A549 (cell line): Measurements from ENCODE around the gene TIAM2. TPM values are rescaled to one million over a fixed set of nuclear protein-coding genes. Genes with fewer than 3 reads are reported as not detected.

Source experiments
- ATAC-seq, 2 experiments: fragments of 200-7000 bp in 1 of 2; fragments of >200 bp in 1 of 2; cut with Nextera tagmentation in 1 of 2; cut with Tn5 transposase in 1 of 2; 3 replicates each; pipeline versions ENCODE4 v1.8.0 to v1.9.1; 2018 to 2020; ENCODE audit warnings: mild to moderate bottlenecking in 1 of 2, moderate library complexity in 1 of 2
- CTCF ChIA-PET: fragments of 300-600 bp; sonication (Branson Sonifier 250); formaldehyde crosslinking; extraction: SDS; loops from one replicate; lab custom pipeline; 2021; ENCODE audit warnings: antibody characterized with exemption, inconsistent platforms; lab: Yijun Ruan, JAX
- POLR2A ChIA-PET: fragments of 350-600 bp; formaldehyde crosslinking; extraction: SDS; loops from one replicate; lab custom pipeline; 2021; ENCODE audit warnings: antibody characterized with exemption, inconsistent platforms; lab: Yijun Ruan, JAX
- DNase-seq, 2 experiments: peaks; one replicate each; pipeline versions ENCODE4 v3.0.0 to v3.0.0-alpha.2; 2011 to 2016; ENCODE audit warnings: low read depth in 1 of 2, low spot score in 1 of 2
- FAIRE-seq: peaks from 2 replicates; lab custom pipeline; 2011; peaks lifted over from hg19 to GRCh38; lab: Jason Lieb, UNC
- H3K27ac ChIP-seq, 2 experiments: fragments of >200 bp; sonication (Bioruptor Twin); formaldehyde crosslinking; 3 replicates each; pipeline ENCODE4 v1.5.1; 2016 to 2017
- H3K4me1 ChIP-seq: fragments of >200 bp; sonication (Bioruptor Twin); formaldehyde crosslinking; 3 replicates; pipeline ENCODE4 v1.6.1; 2016
- H3K4me2 ChIP-seq: fragments of >200 bp; sonication (Bioruptor Twin); formaldehyde crosslinking; 3 replicates; pipeline ENCODE4 v1.6.1; 2016
- H3K4me3 ChIP-seq: fragments of >200 bp; sonication (Bioruptor Twin); formaldehyde crosslinking; 3 replicates; pipeline ENCODE4 v1.5.1; 2016
- H3K9me3 ChIP-seq: fragments of >200 bp; sonication (Bioruptor Twin); formaldehyde crosslinking; 3 replicates; pipeline ENCODE4 v1.6.1; 2016
- BHLHE40 ChIP-seq: IDR thresholded peaks from 2 replicates; pipeline ENCODE4 v1.6.1; 2012; ENCODE audit warnings: low read depth, low read length, inconsistent platforms
- CBX2 ChIP-seq: fragments of 200-600 bp; sonication (generic); IDR thresholded peaks from 2 replicates; pipeline ENCODE4 v1.6.1; 2016; ENCODE audit warnings: low read depth, mild to moderate bottlenecking, borderline replicate concordance
- CBX8 ChIP-seq: fragments of 200-600 bp; sonication (generic); IDR thresholded peaks from 2 replicates; pipeline ENCODE4 v1.6.1; 2016
- CEBPB ChIP-seq, 2 experiments: fragments of >200 bp in 1 of 2; sonication (Bioruptor Twin) in 1 of 2; formaldehyde crosslinking in 1 of 2; IDR thresholded peaks; 2 replicates each; pipeline ENCODE4 v1.6.1; 2012 to 2016
- EHF ChIP-seq: fragments of 250-450 bp; sonication (Bioruptor Pico); IDR thresholded peaks from 2 replicates; pipeline ENCODE4 v1.5.0; 2020; ENCODE audit warnings: mild to moderate bottlenecking
- EP300 ChIP-seq, 2 experiments: fragments of >200 bp; sonication (Bioruptor Twin); formaldehyde crosslinking; IDR thresholded peaks; 2 replicates in 1 of 2; 3 replicates in 1 of 2; pipeline ENCODE4 v1.6.1; 2016 to 2017
- FOSB ChIP-seq: fragments of 250-450 bp; sonication (Bioruptor Pico); IDR thresholded peaks from 2 replicates; pipeline ENCODE4 v1.5.0; 2020; ENCODE audit warnings: mild to moderate bottlenecking, moderate library complexity
- FOSL2 ChIP-seq, 2 experiments: fragments of 450-650 bp in 1 of 2; fragments of >200 bp in 1 of 2; sonication (Bioruptor Twin) in 1 of 2; formaldehyde crosslinking; IDR thresholded peaks; 2 replicates each; pipeline versions ENCODE4 v1.5.0 to v1.6.1; 2016 to 2020; ENCODE audit warnings: mild to moderate bottlenecking in 1 of 2, moderate library complexity in 1 of 2
- FOXS1 ChIP-seq: fragments of 250-450 bp; sonication (Bioruptor Pico); IDR thresholded peaks from 2 replicates; pipeline ENCODE4 v1.5.0; 2020; ENCODE audit warnings: mild to moderate bottlenecking, moderate library complexity
- GATA3 ChIP-seq: IDR thresholded peaks from 2 replicates; pipeline ENCODE4 v1.6.1; 2012; ENCODE audit warnings: borderline replicate concordance
- HEYL ChIP-seq: fragments of 250-450 bp; sonication (Bioruptor Pico); IDR thresholded peaks from 2 replicates; pipeline ENCODE4 v1.8.0; 2021; ENCODE audit warnings: mild to moderate bottlenecking, moderate library complexity
- HOXB13 ChIP-seq: fragments of 250-450 bp; sonication (Bioruptor Pico); IDR thresholded peaks from 2 replicates; pipeline ENCODE4 v1.5.0; 2020; ENCODE audit warnings: low read depth, mild to moderate bottlenecking, moderate library complexity
- HOXB5 ChIP-seq: fragments of 250-450 bp; sonication (Bioruptor Pico); IDR thresholded peaks from 2 replicates; pipeline ENCODE4 v1.5.0; 2020; ENCODE audit warnings: mild to moderate bottlenecking, moderate library complexity
- JUNB ChIP-seq: fragments of >200 bp; sonication (Bioruptor Twin); formaldehyde crosslinking; IDR thresholded peaks from 2 replicates; pipeline ENCODE4 v1.6.1; 2016
- KDM5A ChIP-seq: fragments of 200-600 bp; sonication (generic); IDR thresholded peaks from 2 replicates; pipeline ENCODE4 v1.6.1; 2016; ENCODE audit warnings: antibody characterized with exemption, mild to moderate bottlenecking
- MAFK ChIP-seq: fragments of 450-650 bp; IDR thresholded peaks from 2 replicates; pipeline ENCODE4 v1.6.1; 2014; ENCODE audit not compliant: partially characterized antibody
- RAD21 ChIP-seq, 2 experiments: fragments of >200 bp in 1 of 2; sonication (Bioruptor Twin) in 1 of 2; formaldehyde crosslinking in 1 of 2; IDR thresholded peaks in 1 of 2; conservative IDR thresholded peaks in 1 of 2; 2 replicates in 1 of 2; 3 replicates in 1 of 2; pipeline ENCODE4 v1.6.1; 2012 to 2018; ENCODE audit warnings: inconsistent platforms in 1 of 2
- RCOR1 ChIP-seq: fragments of 150-350 bp; IDR thresholded peaks from 2 replicates; pipeline ENCODE4 v1.6.1; 2014; ENCODE audit warnings: antibody characterized with exemption, low read length, low read depth
- REST ChIP-seq: fragments of 200-600 bp; sonication (generic); IDR thresholded peaks from 2 replicates; pipeline ENCODE4 v1.6.1; 2016; ENCODE audit warnings: antibody characterized with exemption, mild to moderate bottlenecking, moderate library complexity
- SMC3 ChIP-seq: fragments of >200 bp; sonication (Bioruptor Twin); formaldehyde crosslinking; IDR thresholded peaks from 3 replicates; pipeline ENCODE4 v1.6.1; 2018; ENCODE audit warnings: inconsistent platforms
- SREBF2 ChIP-seq: fragments of 450-650 bp; IDR thresholded peaks from 2 replicates; pipeline ENCODE4 v1.6.1; 2014; ENCODE audit warnings: mild to moderate bottlenecking, moderate library complexity
- TFCP2L1 ChIP-seq: fragments of 250-450 bp; sonication (Bioruptor Pico); IDR thresholded peaks from 2 replicates; pipeline ENCODE4 v1.5.0; 2021; ENCODE audit warnings: mild to moderate bottlenecking
- ZNF302 ChIP-seq: fragments of 250-450 bp; sonication (Bioruptor Pico); IDR thresholded peaks from 2 replicates; pipeline ENCODE4 v1.9.0; 2021; ENCODE audit warnings: inconsistent platforms, mild to moderate bottlenecking, moderate library complexity
- WGBS: methylation state at CpG from one replicate; pipeline ENCODE4 v1.1.6; 2017; ENCODE audit errors: missing lambda C conversion rate; 5-methylcytosine and 5-hydroxymethylcytosine counted together
- polyA plus RNA-seq, 4 experiments: library from polyadenylated mRNA; depleted of rRNA in 3 of 4; stranded (reverse); fragments of >200 nt; fragmentation: RNase III in 1 of 4; extraction: RNeasy Plus Mini Kit Qiagen cat#74134 plus additional on column Dnase treatment in 1 of 4; gene quantifications; 2 replicates in 3 of 4; 3 replicates in 1 of 4; pipeline ENCODE4 v1.2.3, GENCODE V29; 2011 to 2017

TIAM2 gene
- polyA plus RNA-seq, 2 of the 4 experiments (the other 2 are of a cell fraction), result 2.5 to 3.1 TPM

- Histone ChIP-seq H3K9me3 (no peaks in the 10 kb centered on the region), H3K4me2 (peak overlapping the region; percentile 52), H3K27ac (0 out of 6 replicates have a peak overlapping the region, but pooled peaks have one; percentile 6 to 24), H3K4me3 (no peak overlapping the region), H3K4me1 (peaks cover 29% of the 10 kb centered on the region)
- ATAC-seq, result no peak
- ChIA-PET POLR2A (no interaction called here), CTCF (interaction anchor here (1.1 to 4.5 kb wide), 3 partner anchors 64 to 302 kb away, joined by 3 to 55 read pairs (median 3); no protein-coding TSS in a partner anchor)
- 86% methylated on average over 3 of the region's 3 CpGs for WGBS
- no peak for FAIRE-seq
- TF ChIP-seq MAFK (peak; percentile 44), CBX8 (no peak)
- no peak for DNase-seq
Measured at GRCh38 chr6:155170519-155170918, 175.4 kb downstream of the TIAM2 start.

- ATAC-seq, result peak; percentile 70 to 75; a peak in 5 of 6 replicates
Measured at GRCh38 chr6:155171109-155171746, 176.1 kb downstream of the TIAM2 start.

GRCh38 chr6:155171747-155172449 is 176.8 kb downstream of the TIAM2 start:
- CTCF ChIA-PET, result interaction anchor here (0.6 to 4.5 kb wide), 9 partner anchors 8 to 304 kb away, joined by 3 to 55 read pairs (median 3); no protein-coding TSS in a partner anchor
- Histone ChIP-seq H3K27ac (peak overlapping the region; percentile 0 to 3; a peak in 1 of 6 replicates), H3K9me3 (no peaks in the 10 kb centered on the region), H3K4me1 (peaks cover 29% of the 10 kb centered on the region), H3K4me2 (peak overlapping the region; percentile 52), H3K4me3 (no peak overlapping the region)
- FAIRE-seq, result no peak
- WGBS, result 60% methylated on average over 7 of the region's 7 CpGs
- no peak for ATAC-seq
- TF ChIP-seq SREBF2, result no peak
- TF ChIP-seq FOXS1 (CRISPR knock-in tag), result no peak
- TF ChIP-seq KDM5A, result no peak
- POLR2A ChIA-PET, result no interaction called here
- DNase-seq, result no peak

More at GRCh38 chr6:155171109-155171746, 176.1 kb downstream of the TIAM2 start:
- DNase-seq, result peak; percentile 50 to 67
- Histone ChIP-seq H3K9me3 (no peaks in the 10 kb centered on the region), H3K4me3 (no peak overlapping the region), H3K27ac (peak overlapping the region in 1 of 2 experiments; percentile 3; a peak in 1 of 6 replicates), H3K4me1 (peaks cover 29% of the 10 kb centered on the region), H3K4me2 (peak overlapping the region; percentile 52)
- POLR2A ChIA-PET, result no interaction called here
- 11% methylated on average over 6 of the region's 6 CpGs for WGBS
- no peak for FAIRE-seq
- TF ChIP-seq BHLHE40 (no peak), HOXB5 (CRISPR knock-in tag) (no peak), TFCP2L1 (CRISPR knock-in tag) (no peak), FOSL2 (IDR thresholded peaks at IDR 0.05) (peak; percentile 64; the same call in 1 of the 2 replicates), FOSL2 (CRISPR knock-in tag; IDR thresholded peaks at IDR 0.05) (peak; percentile 83), EHF (CRISPR knock-in tag) (no peak), RAD21 (conservative IDR thresholded peaks at IDR 0.05 in 1 of 2, IDR thresholded peaks at IDR 0.05 in 1 of 2) (no peak), CEBPB (IDR thresholded peaks at IDR 0.05) (no peak), HOXB13 (CRISPR knock-in tag) (no peak), CBX2 (no peak), GATA3 (peak; percentile 50; the same call in 1 of the 2 replicates), JUNB (peak; percentile 78), EP300 (IDR thresholded peaks at IDR 0.05) (no peak), HEYL (CRISPR knock-in tag) (no peak)
- CTCF ChIA-PET, result interaction anchor here (0.7 to 4.5 kb wide), 6 partner anchors 8 to 303 kb away, joined by 3 to 55 read pairs (median 3); no protein-coding TSS in a partner anchor

- POLR2A ChIA-PET, result no interaction called here
- H3K4me1 ChIP-seq, result peaks cover 29% of the 10 kb centered on the region
- no peak for DNase-seq
- no peaks in the 10 kb centered on the region for H3K9me3 ChIP-seq
- H3K4me2 ChIP-seq, result no peak overlapping the region
- ATAC-seq, result no peak
- 84% methylated on average over 5 of the region's 5 CpGs for WGBS
- no peak for TF ChIP-seq MAFK
- no peak for TF ChIP-seq RCOR1
- no peak for TF ChIP-seq ZNF302
- no peak for TF ChIP-seq GATA3
- TF ChIP-seq FOSL2 (IDR thresholded peaks at IDR 0.05), result no peak
- no peak for TF ChIP-seq FOSL2 (CRISPR knock-in tag; IDR thresholded peaks at IDR 0.05)
- TF ChIP-seq CEBPB (IDR thresholded peaks at IDR 0.05), result no peak
- no peak for TF ChIP-seq SMC3
- TF ChIP-seq REST, result no peak
- no peak for TF ChIP-seq FOSB
- CTCF ChIA-PET, result interaction anchor here (0.6 to 4.5 kb wide), 8 partner anchors 12 to 305 kb away, joined by 3 to 55 read pairs (median 4); no protein-coding TSS in a partner anchor
- FAIRE-seq, result no peak
- H3K4me3 ChIP-seq, result no peak overlapping the region
- H3K27ac ChIP-seq, result no peak overlapping the region
Measured at GRCh38 chr6:155173488-155173887, 178.4 kb downstream of the TIAM2 start.
